Effector memory CD4-positive, alpha-beta T cell (primary cell): Measurements from ENCODE around the gene MCM3.

ENCODE experiments used
- DNase-seq, 3 donors: peaks; one replicate each; pipeline ENCODE4 v3.0.0-alpha.2; 2020
- H3K27ac ChIP-seq: 2 replicates; pipeline ENCODE4 v1.7.0; 2013; ENCODE audit warnings: mild to moderate bottlenecking, low read length, moderate library complexity; ENCODE audit not compliant: insufficient read depth, poor library complexity, severe bottlenecking
- H3K27me3 ChIP-seq: replicated peaks from 2 replicates; pipeline ENCODE4 v1.7.0; 2013; ENCODE audit warnings: mild to moderate bottlenecking, low read length; ENCODE audit not compliant: insufficient read depth, control insufficient read depth, poor library complexity, severe bottlenecking
- H3K36me3 ChIP-seq: 2 replicates; pipeline ENCODE4 v1.7.0; 2013; ENCODE audit warnings: mild to moderate bottlenecking, low read length, moderate library complexity; ENCODE audit not compliant: control insufficient read depth, insufficient read depth
- H3K4me1 ChIP-seq: 2 replicates; pipeline ENCODE4 v1.7.0; 2013; ENCODE audit warnings: low read length, mild to moderate bottlenecking; ENCODE audit not compliant: control insufficient read depth, insufficient read depth, poor library complexity, severe bottlenecking
- H3K4me3 ChIP-seq: 2 replicates; pipeline ENCODE4 v1.7.0; 2013; ENCODE audit warnings: low read length, low read depth, mild to moderate bottlenecking; ENCODE audit not compliant: insufficient read depth, poor library complexity, severe bottlenecking
- H3K9me3 ChIP-seq: 2 replicates; pipeline ENCODE4 v1.7.0; 2013; ENCODE audit warnings: mild to moderate bottlenecking, low read length, moderate library complexity; ENCODE audit not compliant: control insufficient read depth

The MCM3 gene

DNA sequence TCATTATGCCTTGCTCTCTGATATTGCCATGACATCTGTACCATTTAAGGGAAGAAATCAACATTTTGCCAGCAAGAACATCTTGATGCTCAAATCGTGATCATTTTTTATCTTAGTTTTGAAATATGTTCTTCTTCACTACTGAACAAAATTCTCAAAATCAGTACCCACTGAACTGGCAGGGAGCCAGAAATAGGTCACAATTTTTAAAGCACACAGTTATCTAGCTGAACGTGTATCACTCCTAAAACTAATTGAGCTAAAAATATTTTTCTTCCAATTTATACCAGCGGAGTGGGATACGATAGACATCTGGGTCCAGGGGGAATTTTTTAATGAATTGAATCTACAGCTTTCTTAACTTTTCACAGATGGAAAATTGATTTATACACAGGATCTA is 51.5 kb downstream of the MCM3 start:
- H3K4me1 ChIP-seq = peaks cover 4% of the 10 kb centered on the region
- no peak for DNase-seq
- H3K36me3 ChIP-seq = no peaks in the 10 kb centered on the region
- no peaks in the 10 kb centered on the region for H3K27me3 ChIP-seq
- H3K9me3 ChIP-seq = no peaks in the 10 kb centered on the region
- no peak overlapping the region for H3K4me3 ChIP-seq
- H3K27ac ChIP-seq = no peak overlapping the region

DNA sequence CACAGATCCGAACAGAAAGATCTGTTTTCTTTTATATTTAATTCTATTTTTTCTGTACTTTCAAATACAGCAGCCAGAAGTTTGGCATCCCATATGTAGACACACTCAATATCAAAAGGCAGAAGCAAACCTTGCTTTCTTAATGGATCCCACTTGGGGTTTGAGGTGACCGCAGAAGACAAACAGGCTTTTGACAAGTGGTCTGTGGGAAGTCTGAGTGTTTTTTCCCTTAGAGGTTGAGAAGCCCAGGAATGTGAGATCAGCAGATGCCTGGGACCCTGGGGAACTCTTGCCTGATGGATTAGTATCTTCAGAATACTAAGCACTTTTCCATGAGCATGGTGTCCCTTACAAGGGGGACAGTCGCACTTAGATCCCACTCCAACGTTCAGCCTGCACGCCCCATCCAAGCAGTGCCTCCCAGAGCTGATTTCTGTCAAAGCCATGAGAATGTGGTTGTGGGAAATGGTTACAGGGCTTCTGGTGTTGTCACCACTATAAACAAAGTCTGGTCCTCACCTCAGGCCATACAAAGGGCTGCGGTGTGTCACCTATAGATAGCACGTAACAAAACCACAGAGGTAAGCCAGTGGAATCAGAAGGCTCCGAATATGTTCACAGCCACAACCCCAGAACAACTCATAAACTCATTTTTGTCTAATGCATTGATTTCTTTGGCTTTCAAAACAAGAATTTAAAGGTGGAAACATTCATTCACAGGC is 53.0 kb downstream of the MCM3 start:
- Histone ChIP-seq H3K27me3 (no peaks in the 10 kb centered on the region), H3K9me3 (no peaks in the 10 kb centered on the region)
- DNase-seq = no peak

DNA sequence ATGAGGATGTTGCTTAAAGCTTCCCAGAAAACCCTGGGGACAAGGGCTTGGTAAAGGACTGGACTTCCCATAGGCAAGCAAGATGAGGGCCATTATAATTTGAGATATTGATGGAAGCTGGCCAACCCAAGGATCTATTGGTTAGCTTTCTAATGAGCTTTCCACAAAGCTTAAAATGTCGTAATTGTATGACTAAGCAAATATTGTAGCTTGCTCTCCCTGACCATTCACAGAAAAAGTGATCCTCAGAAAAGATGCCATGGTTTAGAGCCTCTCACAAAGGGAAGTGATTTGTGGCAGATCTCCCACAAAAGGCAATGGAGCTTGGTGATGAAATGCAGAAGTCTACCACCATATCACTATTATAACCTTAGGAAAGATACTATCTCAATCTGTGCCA is 53.9 kb downstream of the MCM3 start:
- DNase-seq = no peak
- no peaks in the 10 kb centered on the region for H3K27me3 ChIP-seq

More for the DNA sequence above, 53.0 kb downstream of the MCM3 start:
- no peaks in the 10 kb centered on the region for H3K36me3 ChIP-seq
- H3K27ac ChIP-seq = no peak overlapping the region
- H3K4me1 ChIP-seq = peaks cover 4% of the 10 kb centered on the region
- H3K4me3 ChIP-seq = no peak overlapping the region

DNA sequence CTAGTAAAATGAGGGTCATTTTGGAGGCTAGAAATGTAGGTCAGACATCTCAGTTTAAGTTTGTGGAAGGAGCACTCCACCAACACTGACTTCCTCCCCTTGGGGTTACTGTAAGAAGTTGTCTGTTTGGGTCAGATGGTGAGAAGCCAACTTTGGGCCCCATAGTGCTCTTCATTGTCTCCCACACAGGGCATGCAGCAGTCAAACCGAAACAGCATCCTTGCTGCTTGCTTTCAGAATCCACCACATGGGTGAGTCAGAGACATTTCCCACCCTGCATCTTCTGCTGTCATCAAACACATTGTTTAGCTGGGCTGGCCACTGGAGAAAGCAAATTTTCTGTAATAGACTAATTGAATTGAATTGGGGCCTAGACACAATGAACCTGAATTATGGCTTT is 57.0 kb downstream of the MCM3 start:
- Histone ChIP-seq H3K27me3 (no peaks in the 10 kb centered on the region), H3K9me3 (no peaks in the 10 kb centered on the region), H3K27ac (no peak overlapping the region), H3K4me1 (no peaks in the 10 kb centered on the region), H3K36me3 (no peaks in the 10 kb centered on the region), H3K4me3 (no peak overlapping the region)
- no peak for DNase-seq

More for the DNA sequence above, 53.9 kb downstream of the MCM3 start:
- H3K4me1 ChIP-seq = peaks cover 4% of the 10 kb centered on the region
- no peak overlapping the region for H3K4me3 ChIP-seq
- no peaks in the 10 kb centered on the region for H3K9me3 ChIP-seq
- no peak overlapping the region for H3K27ac ChIP-seq
- no peaks in the 10 kb centered on the region for H3K36me3 ChIP-seq

DNA sequence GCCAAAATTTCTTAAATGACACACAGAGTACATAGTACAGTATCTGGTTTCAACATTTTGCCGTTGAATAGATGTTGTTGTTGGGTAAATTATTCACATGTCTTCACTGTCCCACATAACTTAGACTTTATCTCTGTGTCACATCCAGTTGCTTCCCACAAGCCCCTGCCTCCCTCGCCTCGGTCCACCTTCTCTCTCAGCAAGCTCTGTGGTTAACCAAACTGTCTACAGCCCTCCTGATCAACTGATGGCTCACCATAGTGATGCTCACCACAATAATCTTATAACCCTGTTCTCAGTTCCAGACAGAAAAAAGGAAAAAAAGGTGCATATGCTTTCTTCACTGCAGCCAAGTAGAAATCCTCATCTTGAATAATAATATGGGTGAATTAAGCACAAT is 63.2 kb downstream of the MCM3 start:
- no peak for DNase-seq
- no peaks in the 10 kb centered on the region for H3K4me1 ChIP-seq
- no peak overlapping the region for H3K27ac ChIP-seq
- H3K4me3 ChIP-seq = no peak overlapping the region
- no peaks in the 10 kb centered on the region for H3K27me3 ChIP-seq
- H3K36me3 ChIP-seq = no peaks in the 10 kb centered on the region
- no peaks in the 10 kb centered on the region for H3K9me3 ChIP-seq

DNA sequence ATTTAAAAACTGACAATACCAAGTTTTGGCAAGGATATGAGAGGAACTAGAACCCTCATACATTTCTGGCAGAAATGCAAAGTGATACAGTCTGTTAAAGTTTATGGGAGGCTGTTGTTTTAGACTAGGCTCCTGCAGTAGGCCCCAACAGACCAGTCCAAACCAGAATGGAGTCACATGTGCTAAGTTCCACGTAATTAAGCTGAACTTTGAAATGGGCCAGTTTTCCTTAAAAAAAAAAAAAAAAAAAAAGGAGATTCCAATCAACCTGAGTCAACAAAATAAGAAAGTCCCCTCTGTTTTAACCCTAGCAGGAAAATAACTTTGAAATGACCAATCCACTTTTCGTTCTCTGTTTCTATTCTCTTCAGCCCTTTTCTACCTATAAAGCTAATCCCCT is 66.8 kb downstream of the MCM3 start:
- DNase-seq = no peak
- H3K27ac ChIP-seq = no peak overlapping the region
- no peaks in the 10 kb centered on the region for H3K9me3 ChIP-seq
- H3K4me1 ChIP-seq = no peaks in the 10 kb centered on the region
- no peaks in the 10 kb centered on the region for H3K27me3 ChIP-seq
- H3K4me3 ChIP-seq = no peak overlapping the region
- no peaks in the 10 kb centered on the region for H3K36me3 ChIP-seq

DNA sequence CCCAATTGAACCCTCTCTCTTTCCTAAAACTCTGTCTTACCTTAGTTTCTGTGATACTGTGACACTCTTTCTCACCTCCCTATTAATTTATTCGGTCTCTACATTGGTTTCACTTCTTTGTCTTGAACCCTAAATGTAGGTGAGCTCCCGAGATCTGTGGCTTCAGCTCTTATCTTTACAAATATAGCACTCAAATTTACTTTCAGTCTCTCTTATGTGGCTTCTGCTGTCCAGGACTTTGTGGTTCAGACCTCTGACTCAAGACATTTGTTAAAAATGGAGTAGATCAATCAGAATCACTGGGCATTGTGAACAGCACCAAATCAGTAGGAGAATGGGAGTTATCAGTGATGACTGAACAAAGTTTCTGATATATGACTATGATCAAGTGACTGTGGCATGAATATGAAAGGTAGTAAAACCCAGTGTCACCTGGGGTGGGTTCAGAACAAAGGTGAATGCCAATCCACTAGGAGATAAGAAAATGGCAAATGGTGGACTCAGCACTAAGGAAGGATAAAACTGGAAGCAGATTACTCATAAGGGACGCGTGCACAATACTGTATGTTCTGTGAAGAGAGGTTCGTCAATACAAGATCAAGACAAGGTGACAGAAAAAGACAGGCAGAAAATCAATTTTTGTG is 67.5 kb downstream of the MCM3 start:
- Histone ChIP-seq H3K27me3 (no peaks in the 10 kb centered on the region), H3K4me1 (no peaks in the 10 kb centered on the region), H3K4me3 (no peak overlapping the region), H3K9me3 (no peaks in the 10 kb centered on the region), H3K36me3 (no peaks in the 10 kb centered on the region), H3K27ac (no peak overlapping the region)
- DNase-seq = no peak

DNA sequence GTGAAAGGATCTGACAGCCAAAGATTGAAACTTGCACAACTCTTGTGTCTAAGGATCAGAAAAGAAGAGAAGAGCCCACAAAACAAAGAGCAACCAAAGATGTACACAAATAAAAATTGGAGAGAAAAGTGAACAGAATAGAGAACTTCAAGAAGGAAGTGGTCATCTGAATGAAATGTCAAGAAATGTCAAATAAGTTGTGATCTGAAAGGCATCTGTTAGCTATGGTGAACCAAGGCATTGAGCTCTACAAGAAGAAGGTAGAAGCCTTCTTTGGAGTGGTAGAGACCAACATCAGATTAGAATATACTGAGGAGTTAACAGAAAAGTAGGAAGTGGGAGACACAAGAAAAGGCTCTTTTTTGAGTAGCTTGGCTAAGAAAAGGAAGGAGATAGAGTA is 68.8 kb downstream of the MCM3 start:
- Histone ChIP-seq H3K27me3 (no peaks in the 10 kb centered on the region), H3K27ac (no peak overlapping the region), H3K9me3 (no peaks in the 10 kb centered on the region), H3K4me1 (no peaks in the 10 kb centered on the region), H3K36me3 (no peaks in the 10 kb centered on the region), H3K4me3 (no peak overlapping the region)
- no peak for DNase-seq
